ENCODE measurements around the gene TBC1D10A. TPM values are rescaled to one million over a fixed set of nuclear protein-coding genes. Genes with fewer than 3 reads are reported as not detected.

The TBC1D10A gene
- total RNA-seq, 2 donors from 2014 or later = 12.1 to 13.7 TPM

DNA sequence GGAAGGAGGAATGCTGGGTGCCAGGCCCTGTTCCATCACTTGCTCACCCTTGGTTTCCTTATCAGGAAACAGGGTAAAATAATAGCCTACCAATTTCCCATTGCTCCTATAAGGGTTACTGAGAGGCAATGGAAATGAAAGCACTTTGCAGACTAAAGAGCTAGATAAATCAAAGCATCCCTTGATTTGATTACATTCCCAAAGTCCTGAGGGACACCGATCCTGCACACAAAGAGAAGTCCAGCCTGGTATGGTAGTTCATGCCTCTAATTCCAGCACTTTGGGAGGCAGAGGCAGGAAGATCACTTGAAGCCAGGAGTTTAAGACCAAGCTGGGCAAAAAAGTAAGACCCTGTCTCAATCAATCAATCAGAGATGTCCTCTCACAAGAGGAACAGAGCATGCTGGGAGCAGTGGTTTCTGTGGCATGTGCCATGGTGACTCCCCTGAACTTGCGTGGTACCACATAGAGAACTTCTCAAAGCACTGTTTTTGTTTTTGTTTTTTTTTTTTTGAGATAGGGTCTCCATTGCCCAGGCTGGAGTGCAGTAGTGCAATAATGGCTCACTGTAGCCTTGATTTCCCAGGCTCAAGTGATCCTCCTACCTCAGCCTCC is 10.7 kb downstream of the TBC1D10A start:
- Histone ChIP-seq H3K9ac (ENCODE audit: extremely low read depth, low read length, poor library complexity, severe bottlenecking) (no peak overlapping the region), H3K27me3 (ENCODE audit: control insufficient read depth, insufficient read depth, low read length, poor library complexity, severe bottlenecking) (no peaks in the 10 kb centered on the region), H3K4me3 (ENCODE audit: low read length) (no peak overlapping the region), H3K36me3 (ENCODE audit: control insufficient read depth, insufficient read depth, low read length) (peaks cover 9% of the 10 kb centered on the region), H3K27ac (ENCODE audit: low read depth, low read length) (no peak overlapping the region), H3K4me1 (ENCODE audit: control insufficient read depth, insufficient read depth, low read length) (peaks cover 10% of the 10 kb centered on the region), H3K9me3 (ENCODE audit: control insufficient read depth, low read length) (no peaks in the 10 kb centered on the region)
- peaks cover 25% of the 10 kb centered on the region for H3K4me1 Mint-ChIP-seq
- H3K27ac Mint-ChIP-seq = no peak overlapping the region
- 83 to 89% methylated on average over 2 of the region's 2 CpGs for WGBS, 2 experiments (ENCODE audit: insufficient coverage in 1 of 2, insufficient read length in 1 of 2)
- H3K36me3 Mint-ChIP-seq (ENCODE audit: low read depth) = peaks cover 16% of the 10 kb centered on the region
- H3K9me3 Mint-ChIP-seq = no peaks in the 10 kb centered on the region
- TF ChIP-seq, protein P1, sequence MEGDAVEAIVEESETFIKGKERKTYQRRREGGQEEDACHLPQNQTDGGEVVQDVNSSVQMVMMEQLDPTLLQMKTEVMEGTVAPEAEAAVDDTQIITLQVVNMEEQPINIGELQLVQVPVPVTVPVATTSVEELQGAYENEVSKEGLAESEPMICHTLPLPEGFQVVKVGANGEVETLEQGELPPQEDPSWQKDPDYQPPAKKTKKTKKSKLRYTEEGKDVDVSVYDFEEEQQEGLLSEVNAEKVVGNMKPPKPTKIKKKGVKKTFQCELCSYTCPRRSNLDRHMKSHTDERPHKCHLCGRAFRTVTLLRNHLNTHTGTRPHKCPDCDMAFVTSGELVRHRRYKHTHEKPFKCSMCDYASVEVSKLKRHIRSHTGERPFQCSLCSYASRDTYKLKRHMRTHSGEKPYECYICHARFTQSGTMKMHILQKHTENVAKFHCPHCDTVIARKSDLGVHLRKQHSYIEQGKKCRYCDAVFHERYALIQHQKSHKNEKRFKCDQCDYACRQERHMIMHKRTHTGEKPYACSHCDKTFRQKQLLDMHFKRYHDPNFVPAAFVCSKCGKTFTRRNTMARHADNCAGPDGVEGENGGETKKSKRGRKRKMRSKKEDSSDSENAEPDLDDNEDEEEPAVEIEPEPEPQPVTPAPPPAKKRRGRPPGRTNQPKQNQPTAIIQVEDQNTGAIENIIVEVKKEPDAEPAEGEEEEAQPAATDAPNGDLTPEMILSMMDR (conservative IDR thresholded peaks at IDR 0.05) = no peak
- no peak overlapping the region for H3K4me3 Mint-ChIP-seq
- DNase-seq = no peak
- H3K27me3 Mint-ChIP-seq (ENCODE audit: insufficient read depth) = no peaks in the 10 kb centered on the region

DNA sequence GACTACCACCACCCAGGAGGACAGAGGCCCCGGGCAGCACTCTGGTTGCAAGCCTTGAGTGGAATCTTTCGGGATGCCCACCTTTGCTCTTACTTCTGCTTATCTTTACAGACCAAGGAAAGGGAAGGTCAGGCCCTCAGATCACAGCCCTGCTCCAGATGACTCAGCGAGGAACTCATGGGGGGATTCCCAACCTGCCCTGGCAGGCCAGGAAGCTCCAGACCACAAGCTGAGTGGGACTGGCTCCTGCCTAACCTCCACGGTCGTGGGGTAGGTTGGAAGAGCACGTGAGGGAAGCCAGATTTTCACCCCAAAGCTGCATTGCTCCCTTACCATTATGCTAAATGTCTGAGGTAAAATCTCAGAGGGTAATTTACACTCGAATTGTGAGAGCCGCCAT is 11.8 kb downstream of the TBC1D10A start:
- H3K4me1 ChIP-seq (ENCODE audit: control insufficient read depth, insufficient read depth, low read length) = peaks cover 10% of the 10 kb centered on the region
- H3K4me1 Mint-ChIP-seq = peaks cover 33% of the 10 kb centered on the region
- DNase-seq = no peak
- H3K9me3 ChIP-seq (ENCODE audit: control insufficient read depth, low read length) = no peaks in the 10 kb centered on the region
- TF ChIP-seq, protein P1 (conservative IDR thresholded peaks at IDR 0.05) = no peak
- H3K27me3 ChIP-seq (ENCODE audit: control insufficient read depth, insufficient read depth, low read length, poor library complexity, severe bottlenecking) = no peaks in the 10 kb centered on the region
- H3K4me3 Mint-ChIP-seq = no peak overlapping the region
- no peak overlapping the region for H3K4me3 ChIP-seq (ENCODE audit: low read length)
- no peak overlapping the region for H3K9ac ChIP-seq (ENCODE audit: extremely low read depth, low read length, poor library complexity, severe bottlenecking)
- no peak overlapping the region for H3K27ac ChIP-seq (ENCODE audit: low read depth, low read length)
- WGBS, 2 experiments (ENCODE audit: insufficient coverage in 1 of 2, insufficient read length in 1 of 2) = 71 to 88% methylated on average over 5 to 8 of the region's 8 CpGs
- no peaks in the 10 kb centered on the region for H3K9me3 Mint-ChIP-seq
- no peak overlapping the region for H3K27ac Mint-ChIP-seq
- H3K36me3 ChIP-seq (ENCODE audit: control insufficient read depth, insufficient read depth, low read length) = peaks cover 6% of the 10 kb centered on the region
- H3K36me3 Mint-ChIP-seq (ENCODE audit: low read depth) = peaks cover 15% of the 10 kb centered on the region
- H3K27me3 Mint-ChIP-seq (ENCODE audit: insufficient read depth) = no peaks in the 10 kb centered on the region

DNA sequence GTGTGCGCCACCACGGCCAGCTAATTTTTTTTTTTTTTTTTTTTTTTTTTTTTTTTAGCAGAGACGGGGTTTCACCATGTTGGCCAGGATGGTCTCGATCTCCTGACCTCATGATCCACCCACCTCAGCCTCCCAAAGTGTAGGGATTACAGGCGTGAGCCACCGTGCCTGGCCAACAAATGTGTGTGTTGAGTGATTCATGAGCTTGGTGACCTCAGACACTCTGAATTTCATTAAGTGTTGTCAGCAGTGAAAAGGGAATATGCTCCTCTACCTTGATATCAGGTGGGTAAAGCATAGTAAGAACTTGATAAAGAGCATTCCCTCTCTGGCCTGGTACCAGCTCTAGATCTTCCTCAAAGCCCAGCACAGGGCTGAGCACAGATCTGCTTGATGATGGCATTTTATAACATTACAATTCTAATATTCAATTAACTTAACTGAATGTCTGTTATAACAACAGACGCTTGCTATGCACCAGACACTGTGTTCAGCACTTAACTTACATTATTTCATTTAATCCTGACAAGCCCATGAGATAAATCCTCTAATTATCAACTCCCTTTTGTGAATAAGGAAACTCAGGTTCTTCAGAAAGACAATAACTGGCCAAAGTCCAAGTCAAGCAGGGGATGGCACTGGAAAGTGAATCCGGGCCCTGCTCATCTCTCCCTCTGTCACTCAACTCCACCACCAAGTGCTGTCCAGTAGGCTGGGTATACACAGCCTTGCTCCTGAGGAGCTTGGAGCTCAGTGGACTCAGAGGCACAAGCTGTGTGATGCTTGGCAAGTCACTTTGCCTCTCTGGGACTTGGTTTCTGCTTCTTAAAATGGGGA is 13.0 kb downstream of the TBC1D10A start:
- no peak overlapping the region for H3K27ac Mint-ChIP-seq
- no peak overlapping the region for H3K4me3 ChIP-seq (ENCODE audit: low read length)
- H3K27ac ChIP-seq (ENCODE audit: low read depth, low read length) = no peak overlapping the region
- peaks cover 31% of the 10 kb centered on the region for H3K4me1 Mint-ChIP-seq
- H3K27me3 Mint-ChIP-seq (ENCODE audit: insufficient read depth) = no peaks in the 10 kb centered on the region
- no peaks in the 10 kb centered on the region for H3K9me3 Mint-ChIP-seq
- H3K9me3 ChIP-seq (ENCODE audit: control insufficient read depth, low read length) = no peaks in the 10 kb centered on the region
- no peak overlapping the region for H3K9ac ChIP-seq (ENCODE audit: extremely low read depth, low read length, poor library complexity, severe bottlenecking)
- H3K4me3 Mint-ChIP-seq = no peak overlapping the region
- WGBS, 2 experiments (ENCODE audit: insufficient coverage in 1 of 2, insufficient read length in 1 of 2) = 94 to 95% methylated on average over 4 to 7 of the region's 8 CpGs
- H3K36me3 ChIP-seq (ENCODE audit: control insufficient read depth, insufficient read depth, low read length) = peaks cover 6% of the 10 kb centered on the region
- TF ChIP-seq, protein P1 (conservative IDR thresholded peaks at IDR 0.05) = no peak
- peaks cover 13% of the 10 kb centered on the region for H3K36me3 Mint-ChIP-seq (ENCODE audit: low read depth)
- DNase-seq = no peak
- H3K4me1 ChIP-seq (ENCODE audit: control insufficient read depth, insufficient read depth, low read length) = peaks cover 10% of the 10 kb centered on the region
- H3K27me3 ChIP-seq (ENCODE audit: control insufficient read depth, insufficient read depth, low read length, poor library complexity, severe bottlenecking) = no peaks in the 10 kb centered on the region
